Esophagus squamous epithelium (tissue), 4 donors: ENCODE measurements around the gene KDF1.

Experiments used
- CTCF ChIP-seq, 6 experiments: fragments of 450-650 bp in 4 of 6; fragments of 200-600 bp in 2 of 6; sonication (generic) in 2 of 6; IDR thresholded peaks; one replicate each; pipeline ENCODE4 v1.5.1; 2016 to 2019; ENCODE audit warnings: antibody characterized with exemption in 6 of 6, mild to moderate bottlenecking in 4 of 6, moderate library complexity in 4 of 6
- POLR2A ChIP-seq, 4 donors: fragments of 450-650 bp; IDR thresholded peaks; one replicate each; pipeline ENCODE4 v1.6.1; 2017; ENCODE audit warnings: antibody characterized with exemption in 4 of 4, mild to moderate bottlenecking in 4 of 4, moderate library complexity in 3 of 4

- TF ChIP-seq POLR2A (IDR thresholded peaks at IDR 0.05) (no peak), CTCF (IDR thresholded peaks at IDR 0.05) (no peak)
Observed at GRCh38 chr1:26957306-26957705, 3.0 kb downstream of the KDF1 start.
